HPDE6-E6E7 (cell line): Measurements from ENCODE around the gene KRT76.

Experiments used
- DNase-seq: peaks from one replicate; pipeline ENCODE4 v3.0.0; 2011; ENCODE audit warnings: missing footprints; ENCODE audit errors: extremely low spot score

The KRT76 gene

DNA sequence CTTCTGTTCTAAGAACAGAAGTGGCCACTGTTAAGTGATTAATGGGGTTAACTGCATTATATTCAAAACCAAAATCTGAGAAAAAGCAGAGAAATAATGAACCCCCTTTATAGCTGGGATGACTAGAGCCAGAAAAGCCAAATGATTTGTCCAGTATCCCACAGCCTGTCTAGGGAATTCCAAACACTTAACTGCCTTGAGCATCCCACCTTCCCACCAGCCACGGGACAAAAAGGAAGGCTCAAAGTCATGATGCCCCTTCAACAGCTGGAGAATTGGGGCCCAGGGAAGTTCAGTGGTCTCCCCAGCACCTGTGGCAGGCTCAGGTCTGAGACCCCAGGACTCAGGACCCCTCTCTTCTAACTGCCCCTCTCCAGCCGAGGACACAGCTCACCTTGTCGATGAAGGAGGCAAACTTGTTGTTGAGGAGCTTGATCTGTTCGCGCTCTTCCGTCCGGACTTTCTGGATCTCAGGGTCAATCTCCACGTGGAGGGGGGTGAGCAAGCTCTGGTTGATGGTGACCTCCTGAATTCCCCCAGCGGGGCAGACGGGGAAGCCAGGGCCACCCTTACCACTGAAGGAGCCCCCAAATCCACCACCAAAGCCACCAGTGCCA lies 36.2 kb upstream of the KRT76 start:
- DNase-seq: no peak

DNA sequence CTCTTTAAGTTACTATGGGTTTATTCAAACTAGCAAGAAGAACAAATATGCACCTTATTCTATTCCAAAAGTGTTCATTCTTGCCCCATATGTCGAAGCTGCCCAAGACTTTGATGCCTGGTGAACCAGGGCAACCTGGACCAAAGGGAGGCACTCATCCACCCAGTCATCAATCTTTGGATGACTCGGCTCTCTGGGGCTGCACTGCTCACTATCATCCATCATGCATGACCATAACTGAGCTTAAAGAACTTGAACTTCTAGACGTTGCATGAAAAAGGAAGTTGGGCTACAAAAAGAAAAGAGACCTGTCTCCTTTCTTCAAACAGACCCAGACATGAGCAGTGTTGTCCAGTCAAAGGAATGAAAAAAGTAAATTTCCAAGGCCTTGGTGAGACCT lies 35.6 kb upstream of the KRT76 start:
- no peak for DNase-seq

DNA sequence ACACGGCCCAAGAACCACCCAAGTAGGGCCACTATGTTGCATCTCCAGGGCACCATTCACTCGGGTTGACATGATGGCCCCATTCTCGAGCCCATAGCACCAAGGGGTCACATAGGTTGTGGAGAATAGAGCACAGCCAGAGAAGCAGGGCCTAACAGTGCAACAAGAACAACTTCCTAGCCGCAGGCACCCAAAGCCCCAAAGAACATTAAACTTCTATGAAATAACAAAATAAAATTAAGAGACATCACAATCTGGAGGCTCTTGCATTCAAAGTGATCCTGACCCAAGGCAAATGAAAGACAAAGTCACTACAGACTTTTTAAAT lies 34.9 kb upstream of the KRT76 start:
- no peak for DNase-seq

DNA sequence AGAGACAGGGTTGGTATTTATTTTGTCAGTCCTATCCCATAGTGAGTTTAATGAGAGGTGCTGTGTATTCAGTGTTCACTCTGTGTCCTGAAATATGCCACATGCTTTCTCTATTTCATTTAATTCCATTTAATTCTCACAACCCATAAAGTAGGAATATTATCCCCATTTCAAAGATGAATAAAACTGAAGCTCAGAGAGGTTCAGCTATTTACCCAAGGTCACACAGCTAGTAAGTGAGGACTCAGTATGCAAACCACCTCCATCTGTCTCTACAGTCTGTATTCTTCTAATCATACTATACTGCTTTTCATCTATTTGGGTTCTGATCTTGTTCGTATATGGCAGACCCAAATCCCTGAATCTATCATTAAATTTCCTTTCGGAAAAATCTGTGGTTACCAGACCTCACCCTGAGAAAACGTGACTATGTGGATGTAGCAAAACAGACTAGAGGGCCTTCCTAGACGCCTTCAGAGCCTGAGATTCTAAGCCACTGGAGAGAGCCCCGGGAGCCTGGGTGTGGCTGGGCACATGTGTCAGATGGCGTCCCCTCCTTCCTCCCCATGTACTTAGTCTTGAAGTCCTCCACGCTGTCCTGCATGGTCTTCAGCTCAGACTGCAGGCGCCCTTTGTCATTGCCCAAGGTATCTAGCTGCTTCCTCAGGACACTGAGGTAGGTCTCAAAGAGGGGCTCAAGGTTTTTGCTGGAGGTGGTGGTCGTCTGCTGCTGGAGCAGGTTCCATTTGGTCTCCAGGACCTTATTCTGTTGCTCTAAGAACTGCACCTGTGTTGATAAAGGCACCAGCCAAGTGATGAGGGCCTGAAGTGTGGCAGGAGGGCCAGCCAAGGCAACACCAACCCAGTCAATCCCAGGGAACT lies 34.3 kb upstream of the KRT76 start:
- no peak for DNase-seq

DNA sequence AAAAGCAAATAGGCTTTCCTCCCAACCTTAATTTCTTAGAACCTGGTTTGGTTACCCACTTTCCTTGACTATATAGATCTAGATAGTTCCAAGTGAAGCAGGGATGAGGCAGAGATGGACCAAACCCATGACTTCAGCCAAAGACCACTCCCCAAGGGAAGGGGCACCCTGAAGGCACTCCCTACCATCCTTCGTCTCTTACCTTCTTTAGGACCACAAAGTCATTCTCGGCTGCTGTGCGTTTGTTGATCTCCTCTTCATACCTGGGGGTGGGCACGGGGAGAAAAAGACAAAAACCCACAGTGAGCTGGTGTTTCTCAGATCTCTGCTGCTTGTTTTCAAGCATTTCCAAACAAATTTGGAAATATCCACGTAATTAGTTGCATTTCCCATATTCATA lies 33.4 kb upstream of the KRT76 start:
- no peak for DNase-seq

DNA sequence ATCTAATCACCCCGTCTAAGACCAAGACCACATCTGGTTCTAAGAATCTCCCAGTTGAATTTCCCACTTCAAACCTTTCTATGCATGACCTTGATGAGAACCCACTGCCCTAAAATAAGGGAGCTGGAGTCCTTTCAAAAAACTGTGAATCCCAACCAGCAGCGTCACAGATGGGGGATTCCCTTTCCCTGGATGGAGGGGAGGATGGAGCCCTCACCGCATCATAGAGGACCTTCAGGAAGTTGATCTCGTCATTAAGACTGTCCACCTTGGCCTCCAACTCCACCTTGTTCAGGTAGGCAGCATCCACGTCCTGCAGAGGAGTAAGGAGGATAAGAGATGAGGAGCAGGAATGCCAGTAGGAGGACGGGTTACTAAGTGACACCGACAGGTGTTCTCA lies 32.0 kb upstream of the KRT76 start:
- no peak for DNase-seq

DNA sequence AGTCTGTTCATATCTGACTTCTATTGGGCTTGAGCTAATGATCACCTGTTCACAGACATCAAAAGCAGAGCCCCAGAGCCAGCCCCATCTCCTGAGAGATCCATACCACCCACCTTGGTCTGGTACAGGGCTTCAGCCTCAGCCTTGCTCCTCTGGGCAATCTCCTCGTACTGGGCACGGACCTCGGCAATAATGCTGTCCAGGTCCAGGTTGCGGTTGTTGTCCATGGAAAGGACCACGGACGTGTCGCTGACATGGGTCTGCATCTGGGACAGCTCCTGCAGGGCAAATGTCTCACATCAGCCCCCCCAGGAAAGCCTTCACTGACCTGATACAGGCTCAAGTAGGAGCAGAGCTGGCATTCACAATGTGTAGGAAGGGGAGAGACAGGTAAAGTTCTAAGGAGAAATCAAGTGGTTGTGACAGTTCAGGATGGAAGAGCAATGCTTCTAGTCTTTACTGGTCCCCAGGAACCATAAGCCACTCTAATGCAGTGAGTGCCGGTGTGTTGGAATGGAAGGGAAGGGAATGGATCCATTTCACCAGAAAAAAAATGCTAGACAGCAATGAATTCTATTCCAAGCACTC lies 31.5 kb upstream of the KRT76 start:
- DNase-seq: no peak

DNA sequence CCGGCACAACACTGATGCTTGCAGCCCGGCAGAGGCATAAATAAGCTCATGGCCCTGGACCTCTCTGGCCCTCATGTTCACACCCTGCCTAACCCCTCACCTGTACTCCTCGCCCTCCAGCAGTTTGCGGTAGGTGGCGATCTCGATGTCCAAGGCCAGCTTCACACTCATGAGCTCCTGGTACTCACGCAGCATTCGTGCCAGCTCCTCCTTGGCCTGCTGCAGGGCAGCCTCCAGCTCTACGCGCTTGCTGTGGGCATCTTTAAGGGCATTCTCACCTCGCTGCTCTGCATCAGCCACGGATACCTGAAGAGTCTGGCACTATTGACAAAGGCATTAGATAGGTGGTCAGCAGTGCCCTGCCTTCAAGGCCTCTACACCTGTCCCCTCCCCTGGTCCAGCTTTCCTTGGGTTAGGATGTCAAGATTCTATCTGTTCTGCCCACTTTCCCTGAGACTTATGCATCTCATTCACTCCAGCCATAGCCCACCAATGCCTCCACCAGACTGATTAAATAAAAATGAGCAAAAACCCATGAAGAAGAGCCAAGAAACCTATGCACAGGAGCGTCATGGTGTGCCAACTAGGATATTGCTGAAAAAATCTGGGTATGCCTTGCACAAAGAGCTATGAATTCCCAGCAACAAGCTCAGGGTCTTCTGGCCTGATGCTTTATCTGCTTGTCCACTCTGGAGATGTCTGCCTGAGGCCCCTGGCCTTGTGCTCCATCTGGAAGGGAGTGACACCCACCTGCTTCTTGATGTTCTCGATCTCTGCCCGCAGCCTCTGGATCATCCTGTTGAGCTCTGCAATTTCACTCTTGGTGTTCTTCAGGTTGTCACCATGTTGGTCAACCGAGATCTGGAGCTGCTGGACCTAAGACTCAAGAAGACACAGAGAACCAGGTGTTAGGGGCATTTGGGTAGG lies 30.7 kb upstream of the KRT76 start:
- DNase-seq: no peak

DNA sequence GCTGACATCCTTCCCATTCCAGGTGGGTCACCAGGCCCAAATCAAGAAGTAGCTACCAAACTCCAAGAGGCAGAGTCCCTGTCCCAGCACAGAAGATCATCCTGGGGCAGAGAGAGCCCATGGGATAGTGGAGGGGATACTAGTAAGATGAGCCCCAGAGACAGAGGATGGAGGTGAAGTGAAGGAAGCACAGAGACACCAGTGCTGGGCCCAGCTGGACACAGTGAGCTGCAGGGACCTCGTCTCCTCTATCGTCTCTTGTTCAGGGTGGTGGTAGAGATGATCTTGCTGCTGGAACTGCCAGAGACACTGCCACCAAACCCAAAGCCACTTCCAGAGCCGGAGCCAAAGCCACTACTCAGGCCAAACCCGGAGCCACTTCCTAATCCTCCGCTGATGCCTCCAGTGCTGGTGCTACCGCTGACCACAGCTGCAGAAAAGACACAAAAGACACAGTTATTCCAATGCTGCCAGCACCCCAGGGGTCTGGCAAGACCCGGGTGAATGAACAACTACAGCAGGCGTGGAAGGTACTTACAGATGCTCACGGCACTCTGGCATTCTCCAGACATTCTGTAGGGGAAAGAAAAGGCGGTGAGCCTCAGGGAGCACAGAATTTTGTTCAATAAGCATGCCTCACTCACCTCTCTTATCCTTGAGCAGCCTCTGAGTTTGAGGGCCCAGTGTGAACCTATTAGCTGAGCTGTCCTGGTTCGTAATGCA lies 29.8 kb upstream of the KRT76 start:
- DNase-seq: no peak

DNA sequence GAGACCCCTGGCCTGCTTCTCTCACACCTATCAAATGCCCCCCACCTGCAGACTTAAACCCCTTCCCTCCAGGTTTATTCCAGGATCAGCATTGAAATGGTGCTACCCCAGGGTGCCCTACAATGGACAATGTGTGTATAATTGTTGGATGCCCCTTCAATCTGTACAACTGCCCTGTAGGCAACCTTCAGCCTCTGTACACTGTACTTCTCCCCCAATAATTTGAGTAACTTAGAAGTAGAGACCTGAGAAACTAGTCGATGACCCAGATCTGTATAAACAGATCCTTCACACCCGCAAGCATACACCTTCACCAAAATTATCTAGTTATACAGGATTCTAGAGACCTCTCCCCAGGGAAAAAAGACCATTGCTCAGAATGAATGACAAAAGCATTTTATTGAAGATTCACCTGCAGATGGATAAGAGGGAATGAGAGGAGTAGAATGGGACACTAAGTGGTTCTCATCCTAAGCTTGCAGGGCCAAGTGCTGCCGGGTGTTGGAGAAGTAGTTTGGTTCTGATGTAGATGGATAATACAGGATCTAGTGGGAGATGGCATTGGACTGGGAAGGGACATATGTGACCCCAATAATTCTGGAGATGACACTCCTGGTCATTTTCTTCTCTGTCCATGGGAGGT lies 29.1 kb upstream of the KRT76 start:
- no peak for DNase-seq

DNA sequence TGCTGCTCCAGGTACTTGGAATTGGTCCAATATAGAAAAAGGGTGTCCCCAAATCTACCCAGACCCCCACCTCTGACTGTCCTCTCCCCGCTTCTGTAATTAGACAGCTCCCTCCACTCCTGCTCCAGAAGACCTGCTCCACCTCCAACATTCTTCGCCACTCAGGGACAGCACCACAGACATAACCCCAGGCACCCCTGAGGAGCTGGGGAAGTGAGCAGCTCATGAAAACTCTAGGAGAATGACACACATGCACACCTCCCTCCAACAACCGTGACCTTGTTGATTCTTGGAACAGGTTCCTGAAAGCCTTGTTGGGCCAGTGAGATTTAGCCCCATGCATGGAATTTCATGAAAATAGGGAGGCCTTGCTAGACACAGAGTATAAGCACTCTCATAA lies 28.6 kb upstream of the KRT76 start:
- DNase-seq: no peak

DNA sequence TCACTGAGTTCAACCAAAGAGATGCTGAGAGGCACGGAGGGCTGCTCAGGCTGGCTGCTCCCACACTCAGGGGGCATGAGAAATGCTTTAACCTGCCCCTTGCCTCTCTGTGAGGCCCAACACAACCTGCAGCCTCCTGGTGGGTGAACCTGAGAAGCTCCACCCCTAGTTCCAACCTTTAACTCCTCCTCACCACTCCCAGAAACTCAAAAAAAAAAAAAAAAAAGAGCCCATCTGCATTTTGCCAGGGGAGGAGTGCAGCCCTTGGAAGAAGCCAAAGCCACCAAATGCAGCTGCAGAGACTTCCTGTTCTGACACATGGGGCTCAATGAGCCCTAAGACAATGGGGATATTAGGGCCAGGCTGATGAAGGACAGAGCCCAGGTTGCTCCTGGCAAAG lies 27.9 kb upstream of the KRT76 start:
- DNase-seq: no peak

DNA sequence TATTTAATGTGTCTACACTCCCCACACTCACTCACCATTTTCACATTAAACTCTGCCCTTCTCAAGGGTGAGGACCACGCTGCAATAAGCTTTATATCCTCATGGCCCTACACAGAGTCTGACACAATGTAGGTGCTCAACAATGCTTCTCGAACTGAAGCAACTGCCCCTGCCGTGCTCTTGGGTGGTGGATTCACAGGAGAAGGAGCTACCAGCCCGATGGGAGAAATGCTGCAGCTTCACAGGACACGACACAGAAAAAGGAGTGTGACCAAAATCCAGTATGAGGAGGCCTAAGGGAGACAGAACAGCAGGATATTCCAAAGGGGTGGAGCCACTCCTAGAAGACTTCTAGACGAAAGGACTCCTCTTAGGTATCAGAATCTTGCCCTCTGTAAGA lies 25.3 kb upstream of the KRT76 start:
- DNase-seq: no peak

DNA sequence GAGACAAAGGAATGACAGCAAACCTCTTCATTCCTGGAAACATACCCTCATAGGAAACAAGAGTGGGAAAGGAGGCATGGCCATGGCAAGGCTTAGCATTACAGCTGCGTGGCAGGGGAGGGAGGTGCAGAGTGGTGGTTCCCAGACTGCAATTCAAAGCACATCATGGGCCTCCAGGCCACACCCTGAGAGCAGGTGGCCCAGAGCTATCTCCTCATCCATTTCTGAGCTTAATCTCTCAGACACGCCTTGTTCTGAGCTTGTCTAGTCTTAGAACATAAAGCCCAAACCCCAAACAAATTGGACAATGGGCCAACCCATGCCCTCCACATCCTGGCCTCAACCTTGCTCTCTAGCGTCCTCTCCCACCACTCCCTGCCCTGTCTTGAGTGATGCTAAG lies 24.6 kb upstream of the KRT76 start:
- DNase-seq: no peak

DNA sequence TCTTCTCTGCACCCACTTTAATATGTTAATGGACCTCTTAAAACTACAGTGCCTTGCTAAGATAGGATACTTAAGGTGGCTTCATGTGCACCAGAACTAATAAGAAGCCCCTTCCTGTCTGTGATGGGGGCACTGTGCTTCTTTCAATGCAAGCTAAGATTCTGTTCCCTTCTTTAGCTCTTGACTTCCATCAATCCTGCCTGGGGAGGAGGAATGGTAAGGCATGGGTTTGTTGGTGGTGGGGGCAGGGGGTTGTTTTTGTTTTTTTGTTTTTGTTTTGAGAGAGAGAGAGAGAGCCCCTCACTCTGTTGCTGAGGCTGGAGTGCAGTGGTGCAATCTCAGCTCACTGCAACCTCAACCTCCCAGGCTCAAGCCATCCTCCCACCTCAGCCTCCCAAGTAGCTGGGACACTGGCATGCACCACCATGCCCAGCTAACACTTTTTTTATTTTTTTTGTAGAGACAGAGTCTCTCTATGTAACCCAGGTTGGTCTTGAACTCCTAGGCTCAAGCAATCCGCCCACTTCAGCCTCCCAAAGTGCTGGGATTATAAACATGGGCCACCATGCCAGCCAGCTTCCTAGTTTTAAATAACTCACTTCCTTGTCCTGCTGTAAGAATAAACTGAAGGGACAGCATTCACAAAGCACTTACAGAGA lies 23.2 kb upstream of the KRT76 start:
- DNase-seq: no peak

DNA sequence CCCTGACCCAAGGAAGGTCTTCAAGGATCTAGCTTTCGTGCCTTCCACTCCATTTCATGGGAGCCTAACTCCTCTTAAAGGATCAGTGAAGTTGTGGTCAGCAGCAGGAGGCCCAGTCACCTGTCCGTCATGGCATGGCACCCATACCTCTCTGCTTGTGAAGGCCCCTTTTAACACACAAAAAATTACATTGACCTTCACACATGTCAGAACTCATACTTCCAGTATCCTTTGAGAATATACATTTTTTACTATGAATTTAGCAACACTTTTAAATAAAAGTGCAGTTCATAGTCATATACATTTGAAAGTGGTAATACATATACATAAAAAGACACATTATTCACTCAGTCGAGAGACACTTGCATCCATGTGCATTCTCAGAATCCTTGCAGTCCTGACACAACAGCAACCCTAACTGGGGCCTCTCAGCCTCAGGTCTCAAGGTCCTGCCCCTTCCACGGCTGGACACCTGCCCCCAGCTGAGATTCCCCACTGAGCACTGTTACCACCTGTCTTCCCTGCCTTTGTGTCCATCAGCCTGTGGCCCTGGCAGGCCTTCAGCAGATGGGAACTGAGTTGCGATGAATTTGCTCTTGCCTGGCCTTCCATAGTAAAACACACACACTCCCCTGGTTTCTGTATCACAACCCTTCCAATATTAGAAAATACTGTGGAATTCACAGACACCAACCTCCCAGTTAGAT lies 22.5 kb upstream of the KRT76 start:
- DNase-seq: no peak

DNA sequence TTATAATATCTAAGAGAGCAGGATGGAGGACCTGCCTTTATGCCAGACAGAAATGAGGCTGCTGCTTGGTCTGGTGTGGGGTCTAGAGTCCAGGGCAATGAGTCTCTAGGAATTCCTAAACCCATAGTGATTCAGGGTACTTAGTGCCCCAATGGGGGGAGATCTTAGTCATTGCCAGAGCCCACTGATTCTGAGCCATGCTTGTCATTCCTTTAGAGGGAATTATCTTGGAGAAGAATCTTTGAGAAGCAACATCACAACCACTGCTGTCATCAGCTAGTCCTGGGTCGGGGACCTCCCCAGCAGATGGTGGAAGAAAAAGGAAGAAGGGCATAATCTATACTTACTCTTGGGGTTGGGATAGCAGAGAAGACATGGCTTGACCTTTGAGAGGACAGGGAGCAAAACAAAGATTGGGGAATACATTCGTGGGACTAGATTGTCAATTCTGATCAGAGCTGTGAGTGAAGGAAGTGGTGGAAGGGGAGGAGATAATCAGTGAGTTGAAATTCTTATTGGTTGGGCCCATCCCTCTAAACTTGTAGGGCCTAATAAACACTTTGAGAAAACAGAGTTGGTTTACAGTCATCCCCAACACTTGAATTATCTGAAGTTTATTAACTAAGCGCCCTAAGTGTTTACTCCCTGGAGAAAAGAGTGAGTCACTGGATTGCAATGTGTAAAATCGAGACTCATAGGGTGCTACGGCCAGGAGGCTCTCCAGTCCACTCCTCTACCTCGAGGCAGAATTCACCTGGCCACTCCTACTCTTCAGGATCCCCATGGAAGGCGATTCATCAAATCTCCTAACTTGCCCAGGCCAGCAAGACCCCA lies 21.7 kb upstream of the KRT76 start:
- peak; percentile 71 for DNase-seq

DNA sequence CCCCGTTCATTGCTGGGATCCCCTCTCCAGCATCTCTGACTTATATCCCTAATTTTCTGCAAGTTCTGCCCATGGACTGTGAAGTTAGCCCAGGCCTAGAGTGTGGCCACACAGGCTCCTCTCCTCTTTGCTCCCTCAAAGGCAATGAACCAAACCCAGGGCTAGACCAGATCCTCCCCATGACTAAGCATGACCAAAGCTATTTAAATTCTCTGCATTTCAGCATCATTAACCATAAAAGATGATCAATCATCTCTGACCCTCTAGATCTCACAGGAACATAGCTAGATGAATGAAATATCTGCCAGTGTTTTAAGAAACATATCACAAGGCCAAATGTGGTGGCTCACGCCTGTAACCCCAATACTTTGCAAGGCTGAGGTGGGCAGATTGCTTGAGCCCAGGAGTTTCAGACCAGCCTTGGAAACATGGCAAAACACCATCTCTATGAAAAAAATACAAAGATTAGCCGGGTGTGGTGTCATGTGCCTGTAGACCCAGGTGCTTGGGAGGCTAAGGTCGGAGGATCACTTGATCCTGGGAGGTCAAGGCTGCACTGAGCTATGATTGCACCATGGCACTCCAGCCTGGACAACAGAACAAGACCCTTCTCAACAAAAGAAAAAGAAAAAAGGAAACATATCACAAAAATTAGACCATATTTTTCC lies 21.0 kb upstream of the KRT76 start:
- DNase-seq: peak; percentile 25
